Right cardiac atrium (tissue), 5 donors: ENCODE results near the gene GDF9. TPM values are rescaled to one million over a fixed set of nuclear protein-coding genes. Genes with fewer than 3 reads are reported as not detected.

Source experiments
- ATAC-seq, 2 donors: fragments of 200-7000 bp; cut with Tn5 transposase; one replicate each; pipeline versions ENCODE4 v1.8.0 to v1.9.1; 2020; ENCODE audit warnings: moderate library complexity in 2 of 2, mild to moderate bottlenecking in 1 of 2
- DNase-seq, 3 donors: peaks; one replicate each; pipeline ENCODE4 v3.0.0-alpha.2; 2020
- H3K27ac ChIP-seq: one replicate; pipeline ENCODE4 v1.5.1; 2013; ENCODE audit warnings: mild to moderate bottlenecking, low read length, control low read depth, moderate library complexity
- H3K27me3 ChIP-seq: one replicate; pipeline ENCODE4 v1.6.1; 2013; ENCODE audit not compliant: control insufficient read depth, insufficient read depth
- H3K4me1 ChIP-seq: one replicate; pipeline ENCODE4 v1.6.1; 2013; ENCODE audit warnings: low read length; ENCODE audit not compliant: control insufficient read depth, insufficient read depth
- H3K4me3 ChIP-seq: one replicate; pipeline ENCODE4 v1.5.1; 2013; ENCODE audit warnings: low read length, control low read depth
- H3K9me3 ChIP-seq: one replicate; pipeline ENCODE4 v1.6.1; 2013; ENCODE audit warnings: low read length; ENCODE audit not compliant: control insufficient read depth
- WGBS: extraction: QIAGEN DNeasy Blood & Tissue Kit; methylation state at CpG from one replicate; pipeline ENCODE4 v1.1.7; 2013; 5-methylcytosine and 5-hydroxymethylcytosine counted together
- intact Hi-C, 4 donors: fragments of 100-400 bp; cut with DNase I; formaldehyde crosslinking; loops; one replicate each; pipeline versions ENCODE4 v1.11.0 to v1.14.0; 2022 to 2023
- long read RNA-seq, 4 donors: library from polyadenylated mRNA; unstranded; transcript quantifications; one replicate each; pipeline ENCODE4 v2.0.0, GENCODE V29; 2020 to 2021
- polyA plus RNA-seq: library from polyadenylated mRNA; stranded (reverse); fragments of 200-250 nt; gene quantifications from one replicate; pipeline ENCODE4 v1.2.3, GENCODE V29; 2013
- total RNA-seq, 4 donors: library from RNA; stranded (reverse); fragmentation: NEBNext Ultra II Directional; extraction: Animal tissue kit (Norgen Biotek cat#: 25700); gene quantifications; one replicate each; pipeline ENCODE4 v1.2.1, GENCODE V29; 2021
- donor health status: healthy with polysubstance abuse.
- donor health status: DM: no; HTN: yes; CAD: no.
- donor health status: DM: no; HTN: no; CAD: no.
- donor health status: DM: no; HTN: yes; CAD: no; lungs with severe emphysema.
- donor health status: DM: yes; HTN: yes; CAD: no.

Gene GDF9
- total RNA-seq (under 1 TPM in 3 of 4 donors, not detected in 1; 0.09 to 0.54 (median 0.14) TPM), polyA plus RNA-seq (0.18 TPM)
- long read RNA-seq, donor 1, partial matches to known transcripts, result 1 of 1 reads
- long read RNA-seq, donor 1, other reads (novel, unspliced or antisense), result 0 of 1 reads
- long read RNA-seq, donor 2, partial matches to known transcripts, result 0 of 1 reads
- long read RNA-seq, donor 2, other reads (novel, unspliced or antisense), result 1 of 1 reads
- long read RNA-seq, donor 3, partial matches to known transcripts, result 1 of 1 reads
- long read RNA-seq, donor 3, other reads (novel, unspliced or antisense), result 0 of 1 reads
- long read RNA-seq, donor 4, result 0 reads

GRCh38 chr5:132866342-132867045 is at the start of gene GDF9, which contains the start of gene UQCRQ:
TSS of gene GDF9 (minus strand) at chr5:132866469. CDS start at chr5:132864533, 1,936 bp downstream.
TSS of gene UQCRQ (plus strand) at chr5:132866642. CDS start at chr5:132866882, 240 bp downstream.
- WGBS, result under 1% methylated on average over 55 of the region's 55 CpGs
- intact Hi-C loops, result no loop called here
- peak within 1 kb of the TSS; percentile 75 for H3K4me3 ChIP-seq

GRCh38 chr5:132915681-132916080 is 49.4 kb upstream of the GDF9 start:
- Histone ChIP-seq H3K27me3 (no peaks in the 10 kb centered on the region), H3K4me1 (no peaks in the 10 kb centered on the region), H3K4me3 (no peak overlapping the region), H3K27ac (no peak overlapping the region), H3K9me3 (no peaks in the 10 kb centered on the region)
- 80% methylated on average over 5 of the region's 5 CpGs for WGBS
- intact Hi-C loops, result no loop called here
- DNase-seq, result no peak
- peak in 1 of 2 donors; percentile 22 for ATAC-seq

More at GRCh38 chr5:132866342-132867045, at the start of gene GDF9, which contains the start of gene UQCRQ:
- DNase-seq, result peak; percentile 95 to 98 (median 97)
- H3K27ac ChIP-seq, result peak within 1 kb of the TSS; percentile 87
- H3K27me3 ChIP-seq, result no peaks in the 10 kb centered on the region
- peak; percentile 99 to 100 for ATAC-seq
- H3K4me1 ChIP-seq, result no peaks in the 10 kb centered on the region
- H3K9me3 ChIP-seq, result no peaks in the 10 kb centered on the region

GRCh38 chr5:132909702-132910101 is 43.4 kb upstream of the GDF9 start:
- ATAC-seq (no peak), DNase-seq (no peak)
- WGBS, result 89% methylated on average over 1 of the region's 1 CpG
- Histone ChIP-seq H3K4me1 (no peaks in the 10 kb centered on the region), H3K4me3 (no peak overlapping the region), H3K27ac (no peak overlapping the region), H3K27me3 (no peaks in the 10 kb centered on the region), H3K9me3 (no peaks in the 10 kb centered on the region)
- intact Hi-C loops, result no loop called here

- Histone ChIP-seq H3K4me1 (no peaks in the 10 kb centered on the region), H3K9me3 (no peaks in the 10 kb centered on the region), H3K27ac (no peak overlapping the region), H3K4me3 (no peak overlapping the region), H3K27me3 (no peaks in the 10 kb centered on the region)
- intact Hi-C loops, result no loop called here
- WGBS, result 97% methylated on average over 2 of the region's 2 CpGs
- peak in 1 of 2 donors; percentile 43 for ATAC-seq
- no peak for DNase-seq
These were observed 40.9 kb upstream of the GDF9 start for GRCh38 chr5:132907161-132907560.

- Histone ChIP-seq H3K9me3 (no peaks in the 10 kb centered on the region), H3K27ac (no peak overlapping the region), H3K4me1 (peaks cover 1% of the 10 kb centered on the region), H3K4me3 (no peak overlapping the region), H3K27me3 (no peaks in the 10 kb centered on the region)
- no peak for DNase-seq
- intact Hi-C loops, result no loop called here
- WGBS, result 66% methylated on average over 2 of the region's 2 CpGs
- no peak for ATAC-seq
These were observed 39.7 kb upstream of the GDF9 start for GRCh38 chr5:132905938-132906337.

GRCh38 chr5:132901730-132902129 is 35.5 kb upstream of the GDF9 start:
- intact Hi-C loops, result no loop called here
- ATAC-seq, result no peak

GRCh38 chr5:132901036-132901435 is 34.8 kb upstream of the GDF9 start:
- Histone ChIP-seq H3K4me3 (no peak overlapping the region), H3K9me3 (no peaks in the 10 kb centered on the region), H3K27me3 (no peaks in the 10 kb centered on the region), H3K4me1 (peaks cover 1% of the 10 kb centered on the region), H3K27ac (no peak overlapping the region)
- intact Hi-C loops, result no loop called here
- ATAC-seq, result no peak
- DNase-seq, result no peak
- 87% methylated on average over 4 of the region's 4 CpGs for WGBS

More at GRCh38 chr5:132901730-132902129, 35.5 kb upstream of the GDF9 start:
- Histone ChIP-seq H3K9me3 (no peaks in the 10 kb centered on the region), H3K4me3 (no peak overlapping the region), H3K27me3 (no peaks in the 10 kb centered on the region), H3K4me1 (peaks cover 1% of the 10 kb centered on the region), H3K27ac (no peak overlapping the region)
- DNase-seq, result no peak
- WGBS, result 96% methylated on average over 3 of the region's 3 CpGs

GRCh38 chr5:132898094-132898493 is 31.8 kb upstream of the GDF9 start:
- Histone ChIP-seq H3K27me3 (no peaks in the 10 kb centered on the region), H3K4me1 (peaks cover 4% of the 10 kb centered on the region), H3K4me3 (no peak overlapping the region), H3K27ac (no peak overlapping the region), H3K9me3 (no peaks in the 10 kb centered on the region)
- DNase-seq, result no peak
- intact Hi-C loops, result no loop called here
- 70% methylated on average over 3 of the region's 3 CpGs for WGBS
- peak in 1 of 2 donors; percentile 24 for ATAC-seq

- no peaks in the 10 kb centered on the region for H3K27me3 ChIP-seq
- DNase-seq (no peak), ATAC-seq (no peak)
- no peak overlapping the region for H3K27ac ChIP-seq
- H3K4me3 ChIP-seq, result no peak overlapping the region
- intact Hi-C loops, result no loop called here
- WGBS, result 82% methylated on average over 7 of the region's 7 CpGs
- no peaks in the 10 kb centered on the region for H3K9me3 ChIP-seq
- H3K4me1 ChIP-seq, result peaks cover 3% of the 10 kb centered on the region
These were observed 30.4 kb upstream of the GDF9 start for GRCh38 chr5:132896685-132897084.

- no peaks in the 10 kb centered on the region for H3K9me3 ChIP-seq
- no peaks in the 10 kb centered on the region for H3K27me3 ChIP-seq
- H3K4me1 ChIP-seq, result peaks cover 3% of the 10 kb centered on the region
- no peak overlapping the region for H3K4me3 ChIP-seq
- no peak overlapping the region for H3K27ac ChIP-seq
- DNase-seq (no peak), ATAC-seq (no peak)
- 80% methylated on average over 4 of the region's 4 CpGs for WGBS
- intact Hi-C loops, result no loop called here
These were observed 29.5 kb upstream of the GDF9 start for GRCh38 chr5:132895719-132896305.

GRCh38 chr5:132890817-132891216 is 24.5 kb upstream of the GDF9 start:
- H3K4me3 ChIP-seq, result no peak overlapping the region
- DNase-seq, result no peak
- ATAC-seq, result no peak
- H3K9me3 ChIP-seq, result no peaks in the 10 kb centered on the region
- WGBS, result 96% methylated on average over 4 of the region's 4 CpGs
- H3K4me1 ChIP-seq, result peaks cover 3% of the 10 kb centered on the region
- no peak overlapping the region for H3K27ac ChIP-seq
- intact Hi-C loops, result no loop called here
- H3K27me3 ChIP-seq, result no peaks in the 10 kb centered on the region
